GM18858 (cell line): ENCODE data around the gene ANKRD40CL.
"Not testable (repeated sequence)": the region's sequence is repeated elsewhere in the genome, so short reads cannot be mapped to it uniquely, and the experiment has no call there.

Experiments
- ATAC-seq: cut with Tn5 transposase; IDR thresholded peaks from one replicate; pipeline ENCODE4 v1.9.1; 2021; ENCODE audit not compliant: unreplicated experiment

ANKRD40CL gene, protein sequence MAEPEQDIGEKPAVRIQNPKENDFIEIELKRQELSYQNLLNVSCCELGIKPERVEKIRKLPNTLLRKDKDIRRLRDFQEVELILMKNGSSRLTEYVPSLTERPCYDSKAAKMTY

GRCh38 chr17:50767446-50767845 is at the start of gene ANKRD40CL:
Gene ANKRD40CL (minus strand): TSS chr17:50767518. CDS start chr17:50766913, 605 bp downstream.
- ATAC-seq, result no peak

DNA sequence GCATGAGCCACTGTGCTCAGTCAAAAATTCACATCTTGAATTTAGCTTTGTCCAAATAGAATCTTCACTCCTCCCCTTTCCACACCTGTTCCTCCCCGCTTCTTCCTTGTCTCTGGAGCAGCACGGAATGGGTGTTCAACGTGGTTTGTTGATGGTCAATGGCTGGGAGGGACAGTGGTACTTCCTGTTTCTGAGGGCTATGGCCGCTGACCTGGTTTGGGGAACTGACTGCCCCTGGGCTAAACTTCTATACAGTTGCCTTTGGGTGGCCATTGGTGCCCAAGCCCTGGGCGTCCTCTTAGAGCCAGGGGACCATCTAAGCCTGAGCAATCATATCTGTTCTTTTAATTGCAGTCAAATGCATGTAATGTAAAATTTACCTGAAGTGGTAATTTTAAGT is 49.0 kb upstream of the ANKRD40CL start:
- ATAC-seq, result no peak

DNA sequence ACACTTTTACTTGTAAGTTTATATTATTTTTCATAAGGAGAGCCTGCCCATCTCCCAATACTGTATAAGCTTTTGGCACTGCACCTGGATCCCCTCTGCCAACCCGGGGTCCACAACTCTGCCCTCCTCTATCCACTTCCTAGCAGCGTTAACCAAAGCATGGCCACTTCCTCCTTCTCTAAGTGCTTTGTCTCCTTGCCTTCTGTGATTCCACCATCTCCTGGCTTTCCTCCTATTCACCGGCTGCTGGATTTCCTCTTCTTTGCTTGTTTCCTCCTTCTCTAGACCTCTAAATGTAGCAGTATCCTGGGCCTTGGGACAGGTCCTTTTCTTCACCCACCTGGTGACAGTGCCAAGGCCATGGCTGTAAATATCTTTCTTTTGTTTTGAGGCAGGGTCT is 48.1 kb upstream of the ANKRD40CL start:
- ATAC-seq, result no peak

GRCh38 chr17:50813583-50813982 is 46.3 kb upstream of the ANKRD40CL start:
- ATAC-seq, result no peak

DNA sequence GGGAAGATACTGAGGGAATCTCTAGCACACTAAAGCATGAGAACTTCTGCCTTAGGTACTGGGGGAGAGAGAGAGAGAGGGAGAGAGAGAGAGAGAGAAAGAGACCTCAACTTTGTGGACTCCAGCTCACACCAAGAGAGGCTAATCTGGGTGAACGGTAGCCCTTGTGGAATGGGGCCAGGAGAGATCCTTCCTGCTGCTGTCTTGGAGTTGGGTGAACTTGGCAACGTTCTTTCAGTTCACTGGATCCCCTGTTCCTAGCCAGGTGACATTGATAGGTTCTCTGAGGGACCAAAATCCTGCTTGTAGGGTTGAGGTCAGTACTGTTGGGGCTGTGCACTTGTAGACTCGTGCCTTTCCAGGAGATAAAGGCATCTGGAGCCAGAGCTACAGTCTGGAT is 41.6 kb upstream of the ANKRD40CL start:
- ATAC-seq, result no peak

DNA sequence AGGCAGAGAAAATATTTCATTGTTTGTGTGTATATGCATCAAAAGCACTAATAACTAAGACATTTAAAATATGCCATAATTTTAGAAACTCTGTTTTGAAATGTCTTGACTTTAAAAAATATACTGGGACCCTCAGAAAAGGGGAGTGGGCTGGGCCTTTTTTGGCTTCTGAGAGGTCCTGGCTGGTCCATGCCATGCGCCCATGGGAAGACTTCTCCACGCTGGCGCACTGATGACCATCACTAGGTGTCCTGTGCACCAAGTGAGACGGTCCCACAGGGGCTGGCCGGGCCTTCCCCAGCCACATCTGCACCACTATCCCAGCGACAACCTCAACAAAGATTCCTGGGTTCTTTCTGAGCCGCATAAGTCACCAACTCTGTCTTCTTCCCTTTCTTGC is 41.1 kb upstream of the ANKRD40CL start:
- no peak for ATAC-seq

- ATAC-seq, result no peak
Measured at GRCh38 chr17:50807675-50808074, 40.4 kb upstream of the ANKRD40CL start.

- ATAC-seq, result no peak
Measured at GRCh38 chr17:50807009-50807408, 39.7 kb upstream of the ANKRD40CL start.

DNA sequence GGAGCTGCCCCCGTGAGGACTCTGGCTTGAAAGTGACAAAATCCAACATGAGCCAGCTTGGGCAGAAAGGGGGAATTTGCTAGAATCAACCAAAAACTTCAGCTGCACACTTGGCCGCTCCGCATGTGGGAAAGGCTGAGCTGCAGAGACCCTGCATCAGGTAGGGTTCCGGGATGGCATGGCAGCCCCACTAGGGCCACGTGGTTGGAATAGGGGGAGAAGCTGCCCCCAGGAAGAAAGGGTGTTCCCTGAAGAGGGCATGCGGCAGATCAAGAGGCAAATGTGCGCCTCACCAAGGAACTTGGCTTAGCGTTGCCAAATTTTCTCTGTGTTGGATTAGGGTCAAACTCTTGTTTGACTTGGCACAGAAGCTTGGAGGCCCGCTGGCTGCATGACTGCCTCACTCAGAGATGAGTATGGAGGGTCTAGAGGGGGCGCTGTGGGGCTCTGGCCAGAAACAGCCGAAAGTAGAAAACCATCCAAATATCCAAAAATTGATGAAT is 38.9 kb upstream of the ANKRD40CL start:
- no peak for ATAC-seq

GRCh38 chr17:50805486-50805885 is 38.2 kb upstream of the ANKRD40CL start:
- ATAC-seq, result no peak

- not testable (repeated sequence) for ATAC-seq
Measured at GRCh38 chr17:50804749-50805475, 37.6 kb upstream of the ANKRD40CL start.

GRCh38 chr17:50803676-50804075 is 36.4 kb upstream of the ANKRD40CL start:
- no peak for ATAC-seq

- no peak for ATAC-seq
Measured at GRCh38 chr17:50802609-50803571, 35.6 kb upstream of the ANKRD40CL start.

DNA sequence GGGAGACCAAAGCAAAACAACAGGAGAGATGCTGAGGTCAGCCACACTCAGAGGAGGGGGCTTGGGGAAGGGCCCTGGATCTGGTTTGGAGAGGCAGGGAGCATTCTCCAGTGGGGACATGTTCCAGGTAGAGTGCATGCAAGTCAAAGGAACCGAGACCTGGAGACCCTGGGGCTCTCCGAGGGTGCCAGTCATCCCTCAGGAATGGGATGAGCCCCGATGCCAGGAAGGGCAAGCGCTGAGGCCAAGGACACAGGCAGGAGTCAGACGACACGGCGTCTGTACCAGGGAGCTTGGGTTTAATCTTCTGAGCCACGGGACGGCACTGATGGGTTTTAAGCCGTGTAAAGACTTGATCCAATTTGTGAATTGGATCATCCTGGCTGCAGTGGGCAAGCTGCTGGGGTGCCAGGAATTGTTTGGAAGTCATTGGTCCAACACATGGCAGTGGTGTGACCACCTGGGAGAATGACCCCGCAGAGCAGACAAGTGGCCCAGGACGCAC is 32.9 kb upstream of the ANKRD40CL start:
- ATAC-seq, result no peak

GRCh38 chr17:50799582-50799981 is 32.3 kb upstream of the ANKRD40CL start:
- no peak for ATAC-seq

- no peak for ATAC-seq
Measured at GRCh38 chr17:50798424-50799288, 31.3 kb upstream of the ANKRD40CL start.

GRCh38 chr17:50797135-50797810 is 30.0 kb upstream of the ANKRD40CL start:
- no peak for ATAC-seq

- ATAC-seq, result no peak
Measured at GRCh38 chr17:50794361-50794760, 27.0 kb upstream of the ANKRD40CL start.

DNA sequence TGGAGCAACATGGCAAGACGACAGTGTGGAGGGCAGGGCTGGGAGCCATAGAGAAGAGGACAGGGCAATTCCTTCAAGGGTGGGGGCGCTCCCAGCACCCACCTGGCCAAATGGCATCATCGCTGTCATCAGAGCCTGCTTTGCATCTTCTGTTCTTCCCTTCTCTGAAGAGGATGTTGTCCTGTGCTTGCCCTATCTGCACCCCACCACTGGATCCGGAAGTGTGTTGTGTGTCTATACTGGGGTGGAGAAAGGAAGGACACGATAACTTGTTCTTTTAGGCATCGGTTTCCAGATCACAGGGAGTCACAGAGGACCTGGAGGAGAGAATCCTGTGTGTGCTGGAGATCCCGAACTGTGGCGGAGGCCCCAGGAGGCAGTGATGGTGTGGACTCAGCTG is 25.7 kb upstream of the ANKRD40CL start:
- no peak for ATAC-seq

GRCh38 chr17:50792132-50792531 is 24.8 kb upstream of the ANKRD40CL start:
- ATAC-seq, result no peak
